GM18873 (cell line): ENCODE results near the gene MUSK.
"Not testable (repeated sequence)": the region's sequence is repeated elsewhere in the genome, so short reads cannot be mapped to it uniquely, and the experiment has no call there.

Experiments
- ATAC-seq: cut with Tn5 transposase; IDR thresholded peaks from one replicate; pipeline ENCODE4 v1.9.1; 2021; ENCODE audit warnings: mild to moderate bottlenecking, moderate library complexity, moderate number of reproducible peaks; ENCODE audit not compliant: unreplicated experiment, low FRiP score

The MUSK gene

DNA sequence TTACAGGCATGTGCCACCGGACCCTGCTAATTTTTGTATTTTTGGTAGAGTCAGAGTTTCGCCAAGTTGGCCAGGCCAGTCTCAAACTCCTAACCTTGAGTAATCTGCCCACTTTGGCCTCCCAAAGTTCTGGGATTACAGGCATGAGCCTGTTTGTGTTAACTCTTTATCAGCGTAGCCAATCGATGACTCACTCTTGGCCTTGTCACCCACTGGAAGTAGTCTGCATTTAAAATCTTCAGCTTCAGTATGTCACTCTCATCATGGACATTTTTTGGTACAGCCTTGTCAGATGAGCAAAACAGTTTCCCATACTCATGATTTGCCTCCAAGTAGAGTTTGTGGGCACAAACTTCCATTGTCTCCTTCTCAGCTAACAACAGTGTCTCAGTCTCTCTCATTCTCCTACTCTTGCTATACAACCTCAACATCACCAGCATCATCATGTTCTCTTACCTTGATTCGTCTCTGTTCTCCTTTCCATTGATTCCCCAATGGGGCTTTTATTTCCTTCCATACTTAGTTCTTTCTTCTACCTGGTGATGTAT lies 22.5 kb downstream of the MUSK start:
- no peak for ATAC-seq

DNA sequence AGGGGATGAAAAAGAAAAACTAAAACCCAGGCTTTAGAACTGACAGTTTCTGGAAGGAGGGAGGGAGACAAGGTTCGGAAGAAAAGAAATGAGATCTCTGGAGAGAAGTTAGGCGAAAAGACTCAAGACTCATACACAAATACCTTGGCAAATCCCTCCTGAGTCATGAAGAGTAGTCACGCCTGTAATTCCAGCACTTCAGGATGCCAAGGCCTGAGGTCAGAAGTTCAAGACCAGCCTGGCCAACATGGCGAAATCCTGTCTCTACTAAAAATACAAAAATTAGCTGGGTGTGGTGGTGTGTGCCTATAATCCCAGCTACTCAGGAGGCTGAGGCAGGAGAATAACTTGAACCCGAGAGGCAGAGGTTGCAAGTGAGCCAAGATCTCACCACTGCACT lies 27.3 kb downstream of the MUSK start:
- not testable (repeated sequence) for ATAC-seq

DNA sequence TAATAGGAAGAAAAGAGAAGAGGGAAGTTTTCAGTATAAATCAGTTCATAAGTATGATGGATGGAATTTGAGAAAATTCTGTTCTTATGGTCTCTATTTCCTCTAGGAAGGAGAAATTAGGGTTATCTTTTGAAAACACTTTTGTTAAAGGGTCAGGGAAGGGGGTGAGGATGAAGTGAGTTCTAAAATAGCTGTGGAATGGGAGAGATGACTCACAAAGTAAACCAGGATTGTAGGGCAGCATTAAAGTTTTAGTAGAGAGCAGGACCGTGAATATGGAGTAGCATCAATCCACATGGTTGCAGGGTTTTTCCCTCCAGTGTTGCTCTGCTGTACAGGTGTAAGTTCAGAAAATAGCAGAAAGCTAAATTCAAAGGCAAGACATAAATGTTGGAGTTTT lies 32.4 kb downstream of the MUSK start:
- no peak for ATAC-seq

DNA sequence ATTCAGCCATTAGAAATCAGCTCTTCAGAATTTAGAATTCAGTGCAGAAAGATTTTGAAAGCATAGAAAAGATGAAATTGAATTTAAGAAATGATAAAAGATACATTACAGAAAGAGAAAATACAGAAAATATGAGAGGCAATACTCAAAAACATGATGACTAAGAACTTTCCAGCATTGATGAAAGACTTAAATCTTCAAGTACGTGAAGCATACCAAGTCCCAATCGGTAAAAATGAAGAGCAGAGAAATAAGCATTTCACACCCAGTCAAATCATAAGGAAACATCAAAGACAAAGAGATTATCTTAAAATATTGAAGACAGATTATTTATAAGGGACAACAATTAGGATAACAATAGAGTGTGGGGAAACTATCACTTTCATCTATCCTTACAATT lies 35.1 kb downstream of the MUSK start:
- no peak for ATAC-seq

DNA sequence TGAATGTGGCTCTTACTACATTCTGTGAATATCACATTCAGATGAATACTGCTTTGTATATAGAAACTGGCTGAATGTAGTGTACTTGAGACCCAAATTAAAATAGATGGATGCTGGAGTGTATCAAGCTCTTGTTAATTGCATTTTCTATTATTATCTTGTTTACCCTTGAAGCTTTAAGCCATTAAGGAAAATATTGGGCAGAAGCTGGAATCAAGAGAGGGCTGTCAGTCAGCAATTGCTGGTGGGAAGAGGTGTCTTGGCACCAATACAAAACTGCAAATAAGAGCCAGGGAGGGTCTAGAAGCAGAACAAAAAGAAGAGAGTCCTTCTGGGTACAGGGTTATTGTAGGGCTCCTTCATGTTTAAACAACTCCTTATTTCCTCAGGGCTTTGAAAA lies 38.8 kb downstream of the MUSK start:
- ATAC-seq = no peak

DNA sequence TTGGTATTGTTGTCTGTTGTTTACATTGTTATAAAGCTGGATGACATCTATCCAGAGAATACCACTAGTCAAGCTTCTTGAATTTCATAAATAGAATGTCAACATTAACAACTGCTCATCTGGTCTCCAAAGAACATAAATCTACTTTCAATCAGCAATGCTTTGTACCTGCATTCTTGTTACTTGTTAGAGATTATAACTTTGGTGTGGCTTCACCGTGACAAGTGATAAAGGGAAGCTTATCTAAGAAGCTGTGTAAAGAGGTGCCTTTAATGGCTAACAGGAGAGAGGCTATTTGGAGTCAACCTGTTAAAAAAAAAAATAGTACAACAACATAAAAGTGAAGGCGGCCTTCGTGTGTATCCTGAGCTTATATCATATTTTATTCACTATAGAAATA lies 41.8 kb downstream of the MUSK start:
- ATAC-seq = no peak

DNA sequence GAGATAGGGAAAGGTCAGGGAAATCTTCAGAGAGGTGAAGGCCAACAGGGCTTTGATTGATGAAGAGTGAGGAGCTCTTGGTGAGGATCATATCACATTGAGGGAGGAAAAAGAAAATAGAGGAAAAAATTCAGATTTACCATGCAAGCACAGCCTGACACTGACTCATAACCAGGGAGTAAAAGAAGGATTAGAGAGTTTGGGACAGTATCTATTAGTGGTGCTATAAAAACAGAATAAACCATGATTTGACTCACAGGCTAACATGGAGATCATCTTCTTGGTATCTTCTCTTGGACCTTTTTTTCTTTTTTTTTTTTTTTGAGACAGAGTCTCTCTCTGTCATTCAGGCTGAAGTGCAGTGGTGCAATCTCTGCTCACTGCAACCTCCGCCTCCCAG lies 44.4 kb downstream of the MUSK start:
- no peak for ATAC-seq

DNA sequence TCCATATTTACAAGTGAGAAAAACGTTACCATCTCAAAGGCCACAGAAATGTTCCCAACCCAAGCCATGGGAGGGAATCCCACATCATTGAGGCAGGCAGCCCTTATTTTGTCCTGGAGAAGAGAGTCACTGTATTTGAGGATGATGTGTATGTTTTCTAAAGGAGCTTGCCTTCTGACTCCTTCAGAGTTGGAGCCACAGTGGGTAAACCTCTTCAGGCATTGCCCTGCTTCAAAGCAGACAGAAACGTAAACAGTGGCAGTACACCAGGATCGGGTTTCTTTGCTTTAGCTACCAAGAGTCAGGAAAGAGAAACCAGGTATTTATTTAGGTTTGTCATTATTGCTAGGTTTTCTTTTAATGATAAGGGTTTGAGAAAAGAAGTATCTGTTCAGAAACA lies 45.7 kb downstream of the MUSK start:
- no peak for ATAC-seq

DNA sequence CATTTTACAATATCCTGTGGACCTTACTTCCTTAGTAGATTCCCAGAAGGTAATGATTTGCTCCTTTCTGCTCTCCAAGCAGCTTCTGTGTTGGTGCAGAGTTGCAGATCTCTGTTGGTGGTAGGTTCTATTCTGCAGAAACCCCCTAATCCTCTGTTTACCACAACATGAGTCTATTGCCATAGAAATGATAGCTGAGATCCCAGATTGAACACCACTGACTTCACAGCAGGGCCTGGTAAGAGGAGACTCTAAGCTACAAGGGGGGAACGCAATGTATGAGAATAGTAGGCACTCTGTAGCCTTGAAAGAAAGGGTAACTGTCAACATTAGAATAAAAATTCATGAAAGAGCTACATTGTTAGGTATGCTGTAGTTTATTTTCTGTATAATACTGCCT lies 59.5 kb downstream of the MUSK start:
- ATAC-seq = no peak

DNA sequence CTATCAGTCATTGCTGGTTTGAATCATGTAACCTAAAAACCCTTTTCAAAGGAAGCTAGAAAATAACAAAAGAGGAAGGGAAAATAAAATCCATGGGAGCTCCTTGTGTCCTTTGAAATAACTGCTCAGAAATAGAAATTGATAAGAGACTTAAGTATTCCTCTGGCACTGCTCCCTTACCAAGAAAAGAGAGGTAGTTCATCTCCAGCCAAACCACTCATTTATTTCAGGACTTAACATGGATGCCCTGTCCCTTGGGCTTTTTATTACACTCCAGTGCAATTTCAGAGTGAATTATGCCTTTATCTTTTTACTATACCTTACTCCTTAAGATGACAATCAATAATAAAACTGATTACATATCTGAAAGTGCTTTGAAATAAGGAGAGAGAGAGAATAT lies 61.0 kb downstream of the MUSK start:
- no peak for ATAC-seq

DNA sequence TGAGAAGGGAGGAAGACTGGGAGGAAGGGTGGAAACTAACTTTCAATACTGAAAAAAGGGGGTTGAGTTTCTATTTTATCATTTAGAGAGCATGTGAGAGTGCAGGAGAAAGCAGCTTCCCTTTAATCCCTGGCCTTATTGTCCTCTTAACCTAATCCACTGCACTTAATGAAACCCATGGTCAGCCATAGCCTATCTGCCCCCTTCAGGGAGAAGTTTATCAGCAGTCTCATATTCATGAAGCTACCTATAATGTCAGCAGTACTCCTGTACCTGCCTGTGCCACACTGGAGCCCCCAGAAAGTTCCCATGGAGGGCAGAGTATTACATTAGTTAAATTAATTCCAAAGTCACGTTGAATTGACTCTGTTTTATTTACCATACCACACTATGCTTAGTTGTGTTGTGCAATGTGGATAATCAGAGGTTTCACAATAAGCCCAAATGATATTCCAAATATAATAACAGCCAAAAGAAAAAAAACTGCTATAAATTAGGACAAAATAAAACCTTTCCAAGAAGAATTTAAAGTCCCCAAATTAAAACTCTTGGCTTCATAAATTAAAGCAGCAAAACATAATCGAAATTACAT lies 62.9 kb downstream of the MUSK start:
- ATAC-seq = no peak

DNA sequence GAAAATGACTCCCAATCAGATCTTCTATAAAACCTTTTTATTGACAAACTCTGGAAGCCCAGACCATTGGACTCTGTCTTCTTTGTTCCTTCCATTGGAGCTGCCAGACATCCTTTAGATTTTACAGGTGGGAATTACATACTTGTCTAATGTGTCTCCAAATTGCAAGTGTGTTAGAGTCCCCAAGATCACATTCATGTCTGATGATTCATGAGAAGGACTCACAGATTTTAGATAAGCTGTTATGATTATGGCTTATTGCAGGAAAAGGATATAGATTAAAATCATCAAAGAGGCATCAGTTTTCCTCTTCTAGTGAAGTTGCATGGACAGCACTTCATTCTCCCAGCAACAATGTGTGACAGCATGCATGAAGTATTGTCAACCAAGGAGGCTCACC lies 70.4 kb downstream of the MUSK start:
- ATAC-seq = no peak

DNA sequence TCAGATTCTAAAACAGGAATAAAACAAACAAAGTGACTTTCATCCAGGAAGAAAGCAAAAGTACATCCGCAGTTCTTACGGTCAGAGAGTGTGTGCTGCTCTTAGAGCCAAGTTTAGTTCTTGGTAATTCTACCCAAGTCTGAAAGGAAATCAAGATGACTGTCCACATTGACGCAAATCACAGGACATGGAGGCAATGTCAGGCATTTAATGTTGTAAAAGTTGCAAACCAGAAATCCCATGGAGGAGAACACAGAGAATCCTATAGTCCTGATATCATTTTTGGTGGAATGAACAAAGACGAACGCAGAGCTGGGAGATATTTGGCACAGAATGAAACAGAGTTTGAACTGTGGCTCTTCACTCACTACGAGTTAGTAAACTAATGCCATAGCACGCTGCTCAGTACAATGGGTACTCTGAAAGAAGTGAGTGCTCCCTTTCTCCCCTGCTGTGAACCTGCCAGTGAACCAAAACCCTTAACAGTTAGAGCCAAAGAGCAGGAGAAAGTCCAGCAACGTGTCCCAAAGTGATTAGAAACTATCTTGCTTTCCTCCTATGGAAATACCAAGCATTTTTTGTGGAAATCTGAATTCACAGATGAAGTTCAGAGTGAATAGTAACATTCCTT lies 74.3 kb downstream of the MUSK start:
- ATAC-seq = no peak

DNA sequence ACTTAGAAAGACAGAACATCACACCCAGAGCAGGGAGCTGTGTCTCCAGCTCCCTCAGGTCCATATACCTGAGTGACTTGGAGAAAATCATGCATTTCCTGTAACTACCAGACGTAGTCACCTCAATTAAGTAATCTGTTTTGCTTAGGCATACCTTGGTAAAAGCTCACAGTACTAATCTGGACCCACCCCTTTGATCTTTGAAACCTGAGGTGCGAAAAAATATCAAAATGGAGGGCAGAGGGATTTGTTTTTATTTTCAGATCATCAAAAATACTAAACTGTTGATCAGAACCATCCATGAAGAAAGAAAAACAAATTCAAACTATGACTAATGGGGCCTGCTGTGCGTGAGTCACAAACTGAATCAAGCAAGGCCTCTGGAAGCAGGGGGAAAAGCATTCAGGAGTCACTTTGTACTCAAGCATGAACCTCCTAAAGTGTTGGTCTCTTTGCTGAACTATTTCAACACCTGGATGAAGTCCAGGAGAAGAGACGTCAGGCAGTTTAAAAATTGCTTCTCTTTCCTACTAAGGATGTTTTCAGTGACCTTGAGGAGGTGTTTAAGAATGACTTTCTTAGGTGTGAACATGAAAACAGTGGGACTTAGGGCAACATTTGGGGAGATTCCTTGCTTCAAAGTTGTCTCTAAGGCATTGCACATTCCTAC lies 76.3 kb downstream of the MUSK start:
- ATAC-seq = no peak

DNA sequence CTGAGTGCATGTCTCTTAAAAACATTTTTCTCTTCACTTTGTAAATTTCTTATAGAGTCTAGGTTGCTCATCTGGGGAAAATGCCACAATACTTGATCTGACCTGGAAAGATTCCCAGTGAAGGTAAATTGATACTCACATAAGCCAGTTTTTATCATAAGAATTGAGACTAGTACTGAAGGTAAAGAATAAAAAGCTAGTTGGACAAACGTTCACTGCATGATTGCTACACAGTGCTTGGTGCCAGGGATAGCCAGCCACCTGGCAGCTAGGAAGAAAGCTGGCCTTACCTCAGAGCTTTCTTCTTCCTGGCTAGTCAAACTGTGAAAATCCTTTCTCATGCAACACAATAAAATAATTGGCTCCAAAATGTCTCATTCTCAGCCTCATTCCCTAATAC lies 77.1 kb downstream of the MUSK start:
- no peak for ATAC-seq

DNA sequence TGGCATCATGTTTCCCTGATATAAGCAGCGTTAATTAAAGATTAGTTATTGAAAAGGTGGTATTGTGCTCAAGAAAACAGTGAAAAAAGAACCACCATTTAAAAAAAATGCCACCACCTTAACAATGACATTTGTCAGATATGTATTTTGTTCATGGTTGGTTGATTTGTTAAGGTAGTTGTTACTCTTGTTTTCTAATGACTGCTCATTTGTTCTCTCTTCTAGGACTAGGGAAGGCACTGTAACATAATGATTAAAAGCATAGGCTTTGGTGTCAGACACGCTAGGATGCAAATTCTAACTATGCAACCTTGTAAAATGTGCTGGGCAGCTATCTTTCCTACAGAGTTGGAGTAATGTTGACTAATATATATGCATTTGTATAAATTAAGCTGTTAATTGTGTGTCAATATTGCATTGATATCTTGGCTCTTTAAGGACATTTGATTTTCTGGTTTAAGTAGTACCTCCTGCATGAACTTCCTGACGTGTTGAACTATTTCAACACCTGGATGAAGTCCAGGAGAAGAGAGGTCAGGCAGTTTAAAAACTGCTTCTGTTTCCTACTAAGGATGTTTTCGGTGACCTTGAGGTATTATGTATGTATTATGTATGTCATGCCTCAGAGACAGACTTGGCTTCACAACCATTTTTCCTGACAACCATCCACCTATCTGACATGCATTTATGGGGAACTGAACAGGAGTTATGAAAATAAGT lies 77.8 kb downstream of the MUSK start:
- ATAC-seq = no peak

DNA sequence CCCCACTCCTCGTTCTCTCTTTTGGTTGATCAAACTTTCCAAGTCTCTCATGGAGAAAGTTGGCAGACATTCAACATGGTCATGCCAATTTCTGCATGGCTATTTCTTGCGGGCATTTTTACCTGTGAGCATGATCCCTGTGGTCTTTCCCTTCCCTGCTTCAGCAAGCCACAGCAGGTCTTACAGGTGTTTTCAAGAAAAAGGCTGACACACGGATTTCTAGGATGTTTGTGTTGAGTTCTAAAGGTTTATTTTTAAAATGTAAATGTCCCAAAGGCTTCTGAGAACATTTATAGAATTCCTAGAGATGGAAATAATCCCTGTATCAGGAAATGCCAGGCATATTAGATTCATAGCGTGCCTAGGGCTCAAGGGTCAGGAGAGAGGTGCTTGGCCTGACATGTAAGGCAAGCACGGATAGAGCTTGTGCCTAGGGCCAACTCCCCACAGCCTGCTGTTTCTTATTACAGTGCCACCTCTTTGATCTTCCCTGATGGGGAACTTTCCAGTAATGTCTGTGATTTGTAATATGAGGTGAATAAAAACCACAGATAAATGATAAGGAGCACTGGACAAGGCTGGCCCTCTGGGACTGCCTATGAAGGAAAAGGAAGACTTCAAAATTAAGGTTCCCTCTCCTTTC lies 79.8 kb downstream of the MUSK start:
- no peak for ATAC-seq

DNA sequence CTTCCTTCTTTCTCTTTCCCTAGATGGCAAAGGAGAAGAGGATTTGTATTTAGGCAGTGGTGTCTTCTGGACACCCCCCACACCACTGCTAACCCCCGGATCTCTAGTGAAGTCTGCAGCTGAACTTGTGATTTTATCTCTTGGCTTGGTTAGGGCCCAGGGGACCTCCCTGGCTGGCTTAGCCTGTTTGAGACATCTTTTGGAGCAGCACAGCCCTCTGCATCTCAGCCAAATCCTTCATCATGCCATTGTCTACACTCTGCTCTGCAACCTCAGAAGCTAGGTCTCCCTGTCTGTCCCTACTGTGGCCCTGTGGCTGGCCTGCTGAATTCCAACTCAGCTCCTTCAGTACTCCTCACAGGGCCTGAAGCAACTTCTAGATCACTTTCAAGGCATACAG lies 81.7 kb downstream of the MUSK start:
- no peak for ATAC-seq

DNA sequence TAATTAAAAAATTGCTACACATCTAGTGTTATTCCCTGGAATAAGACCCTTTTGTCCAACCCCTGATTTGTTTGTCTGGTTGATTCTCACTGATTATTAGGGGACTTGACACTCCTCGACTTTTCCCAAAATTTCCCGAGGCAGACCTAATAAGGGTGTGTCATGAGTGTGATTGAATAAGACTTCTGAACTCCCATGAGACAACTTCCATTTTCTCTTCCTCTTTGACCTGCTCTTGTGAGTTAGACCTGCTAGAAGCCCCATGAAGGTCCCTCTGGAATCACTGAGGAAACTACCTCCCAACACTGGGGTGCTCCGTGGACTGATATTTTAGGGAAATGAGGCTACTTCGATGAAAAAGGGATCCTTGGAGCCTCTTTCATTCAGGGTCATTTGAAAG lies 83.4 kb downstream of the MUSK start:
- ATAC-seq = no peak

DNA sequence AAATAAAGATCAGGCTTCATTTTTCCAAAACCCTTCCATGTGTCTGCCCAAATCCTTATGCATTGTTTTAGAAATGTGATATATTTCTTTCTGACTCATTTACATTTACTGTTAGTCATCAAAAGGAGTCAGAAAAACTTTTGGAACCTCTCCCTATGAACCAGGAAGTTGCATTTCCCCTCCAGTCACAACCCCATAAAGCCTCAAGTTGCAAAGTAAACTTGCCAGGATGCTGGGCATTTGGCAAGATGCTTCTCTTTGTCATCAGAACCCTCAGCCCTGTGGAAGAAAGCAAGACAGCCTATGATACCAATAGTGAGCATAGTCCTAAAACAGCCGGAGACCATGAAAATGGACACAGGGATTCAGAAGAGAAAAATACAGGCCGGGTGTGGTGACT lies 84.2 kb downstream of the MUSK start:
- ATAC-seq = no peak

DNA sequence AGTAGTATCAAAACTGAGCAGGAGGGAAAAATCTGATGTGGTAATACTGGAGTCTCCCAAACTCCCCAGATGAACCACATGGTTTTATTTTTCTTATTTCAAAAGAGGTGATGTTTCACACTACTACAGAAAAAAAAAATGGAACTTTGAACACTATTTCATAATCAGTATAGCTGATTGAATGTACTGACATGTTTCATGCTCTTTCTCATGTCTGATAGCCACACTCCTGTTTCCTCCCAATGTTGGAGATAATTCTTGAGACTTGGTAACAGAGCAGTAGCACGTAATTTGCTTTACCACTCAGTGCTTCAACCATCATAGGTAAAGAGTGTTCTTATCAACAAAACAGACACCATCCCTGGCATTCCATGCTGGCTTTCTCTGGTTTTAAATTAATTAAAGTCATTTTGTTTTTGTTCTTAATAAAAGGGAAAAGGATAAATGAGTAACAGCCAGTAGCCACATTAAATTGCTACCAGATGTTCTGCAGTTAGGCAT lies 85.2 kb downstream of the MUSK start:
- ATAC-seq = no peak
